GM23248 (cell line): ENCODE measurements around the gene AMBRA1. TPM values are rescaled to one million over a fixed set of nuclear protein-coding genes. Genes with fewer than 3 reads are reported as not detected.

ENCODE experiments used
- DNase-seq: peaks from one replicate; pipeline ENCODE4 v3.0.0-alpha.2; 2015
- H2AFZ ChIP-seq: fragments of 200-600 bp; sonication (generic); 2 replicates; pipeline ENCODE4 v1.6.1; 2016; ENCODE audit warnings: antibody characterized with exemption
- H3F3A ChIP-seq: fragments of 200-600 bp; sonication (generic); 2 replicates; pipeline ENCODE4 v1.6.1; 2016; ENCODE audit warnings: mild to moderate bottlenecking, antibody characterized with exemption, mixed run types; ENCODE audit not compliant: insufficient read depth
- H3K27ac ChIP-seq: fragments of 200-600 bp; sonication (generic); 2 replicates; pipeline ENCODE4 v1.5.1; 2016; ENCODE audit warnings: mild to moderate bottlenecking
- H3K27me3 ChIP-seq: fragments of 200-600 bp; sonication (generic); replicated peaks from 2 replicates; pipeline ENCODE4 v1.6.1; 2016; ENCODE audit warnings: mild to moderate bottlenecking; ENCODE audit not compliant: insufficient read depth
- H3K36me3 ChIP-seq: fragments of 200-600 bp; sonication (generic); 2 replicates; pipeline ENCODE4 v1.6.1; 2016; ENCODE audit warnings: low read depth, mild to moderate bottlenecking
- H3K4me1 ChIP-seq: fragments of 200-600 bp; sonication (generic); 2 replicates; pipeline ENCODE4 v1.6.1; 2016; ENCODE audit warnings: mild to moderate bottlenecking; ENCODE audit not compliant: insufficient read depth
- H3K4me2 ChIP-seq: fragments of 200-600 bp; sonication (generic); one replicate; pipeline ENCODE4 v1.6.1; 2016; ENCODE audit warnings: mild to moderate bottlenecking; ENCODE audit not compliant: unreplicated experiment
- H3K4me3 ChIP-seq: fragments of 200-600 bp; sonication (generic); 2 replicates; pipeline ENCODE4 v1.5.1; 2016; ENCODE audit warnings: mild to moderate bottlenecking
- H3K79me2 ChIP-seq: fragments of 200-600 bp; sonication (generic); 2 replicates; pipeline ENCODE4 v1.6.1; 2016; ENCODE audit warnings: mild to moderate bottlenecking; ENCODE audit not compliant: insufficient read depth
- H3K9ac ChIP-seq: fragments of 200-600 bp; sonication (generic); 2 replicates; pipeline ENCODE4 v1.6.1; 2016; ENCODE audit warnings: mild to moderate bottlenecking
- H3K9me2 ChIP-seq: fragments of 200-600 bp; sonication (generic); 2 replicates; pipeline ENCODE4 v1.6.1; 2016; ENCODE audit warnings: mixed run types, mild to moderate bottlenecking, moderate library complexity; ENCODE audit not compliant: insufficient read depth
- H3K9me3 ChIP-seq: fragments of 200-600 bp; sonication (generic); one replicate; pipeline ENCODE4 v1.6.1; 2017; ENCODE audit warnings: low read depth
- H4K20me1 ChIP-seq: fragments of 200-600 bp; sonication (generic); 2 replicates; pipeline ENCODE4 v1.6.0; 2016; ENCODE audit not compliant: insufficient read depth
- EZH2 ChIP-seq: fragments of 200-600 bp; sonication (generic); IDR thresholded peaks from 2 replicates; pipeline ENCODE4 v1.6.1; 2018; ENCODE audit warnings: antibody characterized with exemption, mild to moderate bottlenecking; ENCODE audit not compliant: insufficient read depth, poor library complexity, severe bottlenecking
- EZH2phosphoT487 ChIP-seq: fragments of 200-600 bp; sonication (generic); IDR thresholded peaks from 2 replicates; pipeline ENCODE4 v1.6.1; 2018; ENCODE audit warnings: antibody characterized with exemption, moderate library complexity, mild to moderate bottlenecking, low read depth; ENCODE audit not compliant: insufficient read depth
- WGBS, 2 experiments: methylation state at CpG; one replicate each; pipeline ENCODE4 v1.1.6; 2015 to 2017; ENCODE audit warnings: low lambda C conversion rate in 2 of 2, low coverage in 1 of 2; ENCODE audit errors: missing lambda C conversion rate in 2 of 2; 5-methylcytosine and 5-hydroxymethylcytosine counted together
- in situ Hi-C: fragments of 300-500 bp; cut with MboI; formaldehyde crosslinking; loops from 2 replicates; pipeline ENCODE4 v1.15.0; 2020
- polyA plus RNA-seq: library from polyadenylated mRNA; unstranded; fragments of >200 nt; fragmentation: Nextera tagmentation; extraction: Ambion mirVana; gene quantifications from 2 replicates; pipeline ENCODE4 v1.2.1, GENCODE V29; 2016
- total RNA-seq: library from RNA; depleted of rRNA; stranded (reverse); fragments of >200 nt; shearing (Covaris generic); gene quantifications from 2 replicates; pipeline ENCODE4 v1.2.3, GENCODE V29; 2014

The AMBRA1 gene
- total and polyA plus RNA-seq, 2 experiments from 2014 or later, result 5.0 to 46.0 TPM

DNA sequence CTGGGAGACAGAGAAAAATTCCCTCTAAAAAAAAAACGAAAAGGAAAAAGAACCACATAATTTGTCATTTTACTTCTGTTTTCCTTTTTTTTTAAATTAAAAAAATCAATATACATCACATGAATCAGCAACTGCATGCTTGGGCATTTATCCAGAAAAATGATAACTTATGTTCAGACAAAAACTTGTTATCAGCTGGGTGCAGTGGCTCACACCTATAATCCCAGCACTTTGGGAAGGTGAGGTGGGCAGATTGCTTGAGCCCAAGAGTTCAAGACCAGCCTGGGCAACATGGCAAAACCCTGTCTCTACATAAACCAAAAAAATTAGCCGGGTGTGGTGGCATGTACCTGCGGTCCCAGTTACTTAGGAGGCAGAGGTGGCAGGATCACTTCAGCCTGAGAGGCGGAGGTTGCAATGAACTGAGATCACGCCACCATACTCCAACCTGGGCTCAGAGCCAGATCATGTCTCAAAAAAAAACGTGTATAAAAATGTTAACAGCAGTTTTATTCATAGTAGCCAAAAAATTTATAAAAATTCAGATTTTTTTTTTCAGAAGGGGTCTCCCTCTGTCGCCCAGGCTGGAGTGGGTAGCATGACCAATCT is 28.5 kb downstream of the AMBRA1 start:
- Histone ChIP-seq H3K79me2 (peaks cover 100% of the 10 kb centered on the region), H3F3A (peaks cover 12% of the 10 kb centered on the region), H3K9ac (no peak overlapping the region), H3K4me1 (peaks cover 23% of the 10 kb centered on the region), H4K20me1 (peaks cover 7% of the 10 kb centered on the region; the same call in 1 of the 2 replicates), H3K27ac (no peak overlapping the region), H3K9me2 (no peaks in the 10 kb centered on the region), H3K9me3 (no peaks in the 10 kb centered on the region), H3K27me3 (no peaks in the 10 kb centered on the region), H2AFZ (no peak overlapping the region), H3K36me3 (no peaks in the 10 kb centered on the region), H3K4me2 (no peak overlapping the region), H3K4me3 (no peak overlapping the region)
- DNase-seq, result no peak
- WGBS, 2 experiments, result 77 to 80% methylated on average over 7 of the region's 7 CpGs
- in situ Hi-C loops, result no loop called here
- TF ChIP-seq EZH2phosphoT487, result no peak
- no peak for TF ChIP-seq EZH2

GRCh38 chr11:46564459-46564858 is 29.4 kb downstream of the AMBRA1 start:
- Histone ChIP-seq H3K9me2 (no peaks in the 10 kb centered on the region), H3K36me3 (no peaks in the 10 kb centered on the region), H3K27me3 (no peaks in the 10 kb centered on the region), H3F3A (peaks cover 21% of the 10 kb centered on the region), H3K27ac (peak overlapping the region; percentile 15; the same call in 1 of the 2 replicates), H3K9me3 (no peaks in the 10 kb centered on the region), H3K4me1 (peaks cover 30% of the 10 kb centered on the region), H4K20me1 (0 out of 2 replicates have a peak, but pooled peaks cover 11% of the 10 kb centered on the region), H3K4me3 (no peak overlapping the region), H3K9ac (no peak overlapping the region), H3K4me2 (peak overlapping the region; percentile 24), H3K79me2 (peaks cover 100% of the 10 kb centered on the region), H2AFZ (no peak overlapping the region)
- WGBS, 2 experiments, result 46 to 58% methylated on average over 1 of the region's 1 CpG
- DNase-seq, result peak; percentile 74
- TF ChIP-seq EZH2 (no peak), EZH2phosphoT487 (no peak)
- in situ Hi-C loops, result no loop called here

GRCh38 chr11:46562527-46562926 is 31.3 kb downstream of the AMBRA1 start:
- H3K4me3 ChIP-seq, result no peak overlapping the region
- H4K20me1 ChIP-seq, result 0 out of 2 replicates have a peak, but pooled peaks cover 12% of the 10 kb centered on the region
- no peak overlapping the region for H3K4me2 ChIP-seq
- H3K27me3 ChIP-seq, result no peaks in the 10 kb centered on the region
- in situ Hi-C loops, result no loop called here
- no peak overlapping the region for H3K27ac ChIP-seq
- no peaks in the 10 kb centered on the region for H3K9me3 ChIP-seq
- H3K9me2 ChIP-seq, result no peaks in the 10 kb centered on the region
- TF ChIP-seq EZH2 (no peak), EZH2phosphoT487 (no peak)
- no peaks in the 10 kb centered on the region for H3K36me3 ChIP-seq
- no peak for DNase-seq
- no peak overlapping the region for H2AFZ ChIP-seq
- peaks cover 100% of the 10 kb centered on the region for H3K79me2 ChIP-seq
- H3F3A ChIP-seq, result peaks cover 23% of the 10 kb centered on the region
- H3K4me1 ChIP-seq, result peaks cover 34% of the 10 kb centered on the region
- 95 to 99% methylated on average over 5 of the region's 5 CpGs for WGBS, 2 experiments
- no peak overlapping the region for H3K9ac ChIP-seq

DNA sequence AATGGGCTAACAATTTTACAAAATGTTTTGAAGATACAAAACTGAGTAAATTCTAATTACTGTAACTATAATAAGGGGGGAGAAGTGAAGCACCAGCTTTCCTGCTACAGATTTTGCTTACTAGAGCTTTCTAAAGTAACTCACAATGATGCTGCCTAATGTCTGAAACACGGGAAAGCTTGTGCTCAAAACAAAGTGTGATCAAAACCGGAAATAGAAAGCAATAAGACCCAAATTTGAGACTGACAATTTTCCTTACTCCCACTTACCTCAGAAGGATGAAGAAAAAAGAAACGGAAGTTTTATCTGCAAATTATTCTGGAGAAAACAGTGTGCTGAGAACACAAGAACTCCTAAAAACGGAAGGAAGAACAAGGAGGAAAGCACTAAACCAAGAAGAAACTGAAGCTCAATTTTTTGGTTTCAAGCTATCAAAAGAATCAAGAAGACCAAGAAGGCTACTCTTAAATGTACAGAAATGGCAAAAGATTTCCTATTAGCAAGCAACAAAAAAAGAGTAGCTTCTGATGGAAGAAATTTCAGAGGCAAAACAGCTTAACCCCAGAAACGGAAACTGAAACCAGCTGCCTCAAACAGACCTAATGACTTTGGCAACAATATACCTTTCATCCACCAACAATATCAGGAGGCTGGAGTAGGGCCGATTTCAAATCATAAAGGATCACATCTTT is 33.4 kb downstream of the AMBRA1 start:
- Histone ChIP-seq H3F3A (peaks cover 23% of the 10 kb centered on the region), H3K9me3 (no peaks in the 10 kb centered on the region), H2AFZ (peak overlapping the region; percentile 74), H3K27ac (peak overlapping the region; percentile 63), H3K79me2 (peaks cover 100% of the 10 kb centered on the region), H3K4me2 (peak overlapping the region; percentile 91), H3K9ac (peak overlapping the region; percentile 74), H3K27me3 (no peaks in the 10 kb centered on the region), H3K36me3 (no peaks in the 10 kb centered on the region), H4K20me1 (0 out of 2 replicates have a peak, but pooled peaks cover 12% of the 10 kb centered on the region), H3K4me1 (peaks cover 40% of the 10 kb centered on the region), H3K4me3 (peak overlapping the region; percentile 73), H3K9me2 (no peaks in the 10 kb centered on the region)
- in situ Hi-C loops, result no loop called here
- peak; percentile 63 for DNase-seq
- TF ChIP-seq EZH2, result no peak
- no peak for TF ChIP-seq EZH2phosphoT487
- WGBS, 2 experiments, result 2% methylated on average over 6 of the region's 6 CpGs
